ENCODE data around the gene IGFBP6.

Gene IGFBP6

DNA sequence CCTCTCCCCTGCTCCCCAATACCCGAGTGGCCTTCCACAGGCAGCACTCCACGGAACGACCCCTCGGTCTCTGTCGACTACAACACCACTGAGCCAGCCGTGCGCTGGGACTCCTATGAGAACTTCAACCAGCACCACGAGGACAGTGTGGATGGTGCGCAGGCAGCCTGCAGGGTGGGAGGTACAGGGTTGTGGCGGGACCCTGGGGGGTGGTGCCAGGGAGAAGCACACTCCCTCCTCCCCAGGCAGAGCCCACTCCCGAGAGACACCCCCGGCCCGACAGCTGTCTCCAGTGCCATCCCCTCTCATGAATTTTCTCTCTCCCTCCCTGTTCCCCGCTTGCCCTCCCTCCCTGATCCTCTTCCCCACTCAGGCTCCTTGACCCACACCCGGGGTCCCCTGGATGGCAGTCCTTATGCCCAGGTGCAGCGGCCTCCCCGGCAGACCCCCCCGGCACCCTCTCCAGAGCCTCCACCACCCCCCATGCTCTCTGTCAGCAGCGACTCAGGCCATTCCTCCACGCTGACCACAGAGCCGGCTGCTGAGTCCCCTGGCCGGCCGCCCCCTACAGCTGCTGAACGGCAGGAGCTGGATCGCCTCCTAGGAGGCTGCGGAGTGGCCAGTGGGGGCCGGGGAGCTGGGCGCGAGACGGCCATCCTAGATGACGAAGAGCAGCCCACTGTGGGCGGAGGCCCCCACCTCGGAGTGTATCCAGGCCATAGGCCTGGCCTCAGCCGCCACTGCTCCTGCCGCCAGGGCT, 38.6 kb upstream of the IGFBP6 start:
- no peak for DNase-seq

GRCh38 chr12:53059434-53060063, 37.9 kb upstream of the IGFBP6 start:
- DNase-seq = no peak

GRCh38 chr12:53060064-53060720, 37.3 kb upstream of the IGFBP6 start:
- no peak for DNase-seq

- no peak for DNase-seq
Measured at GRCh38 chr12:53060721-53061276, 36.7 kb upstream of the IGFBP6 start.

DNA sequence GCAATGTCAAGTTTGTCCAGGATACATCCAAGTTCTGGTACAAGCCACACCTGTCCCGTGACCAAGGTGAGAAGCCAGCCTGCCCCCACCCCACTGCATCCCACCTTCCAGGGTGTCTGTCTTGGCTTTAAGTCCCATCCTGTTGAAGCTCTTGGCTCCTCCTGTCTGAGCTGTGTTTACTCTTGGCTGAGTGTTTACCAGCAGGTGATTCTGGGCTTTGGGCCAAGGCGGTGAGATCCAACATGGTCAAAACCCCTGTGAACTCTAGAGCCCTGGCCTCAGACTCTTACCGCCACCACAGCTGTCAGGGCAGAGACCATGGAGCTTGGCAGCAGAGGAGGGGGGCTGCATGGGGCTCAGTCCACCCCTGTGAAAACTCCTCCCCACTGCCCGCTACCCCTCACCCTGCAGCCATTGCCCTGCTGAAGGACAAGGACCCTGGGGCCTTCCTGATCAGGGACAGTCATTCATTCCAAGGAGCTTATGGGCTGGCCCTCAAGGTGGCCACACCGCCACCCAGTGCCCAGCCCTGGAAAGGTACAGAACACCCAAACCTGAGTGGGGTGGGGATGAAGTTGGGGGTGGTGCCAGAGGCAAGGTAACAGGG, 36.0 kb upstream of the IGFBP6 start:
- DNase-seq = no peak

DNA sequence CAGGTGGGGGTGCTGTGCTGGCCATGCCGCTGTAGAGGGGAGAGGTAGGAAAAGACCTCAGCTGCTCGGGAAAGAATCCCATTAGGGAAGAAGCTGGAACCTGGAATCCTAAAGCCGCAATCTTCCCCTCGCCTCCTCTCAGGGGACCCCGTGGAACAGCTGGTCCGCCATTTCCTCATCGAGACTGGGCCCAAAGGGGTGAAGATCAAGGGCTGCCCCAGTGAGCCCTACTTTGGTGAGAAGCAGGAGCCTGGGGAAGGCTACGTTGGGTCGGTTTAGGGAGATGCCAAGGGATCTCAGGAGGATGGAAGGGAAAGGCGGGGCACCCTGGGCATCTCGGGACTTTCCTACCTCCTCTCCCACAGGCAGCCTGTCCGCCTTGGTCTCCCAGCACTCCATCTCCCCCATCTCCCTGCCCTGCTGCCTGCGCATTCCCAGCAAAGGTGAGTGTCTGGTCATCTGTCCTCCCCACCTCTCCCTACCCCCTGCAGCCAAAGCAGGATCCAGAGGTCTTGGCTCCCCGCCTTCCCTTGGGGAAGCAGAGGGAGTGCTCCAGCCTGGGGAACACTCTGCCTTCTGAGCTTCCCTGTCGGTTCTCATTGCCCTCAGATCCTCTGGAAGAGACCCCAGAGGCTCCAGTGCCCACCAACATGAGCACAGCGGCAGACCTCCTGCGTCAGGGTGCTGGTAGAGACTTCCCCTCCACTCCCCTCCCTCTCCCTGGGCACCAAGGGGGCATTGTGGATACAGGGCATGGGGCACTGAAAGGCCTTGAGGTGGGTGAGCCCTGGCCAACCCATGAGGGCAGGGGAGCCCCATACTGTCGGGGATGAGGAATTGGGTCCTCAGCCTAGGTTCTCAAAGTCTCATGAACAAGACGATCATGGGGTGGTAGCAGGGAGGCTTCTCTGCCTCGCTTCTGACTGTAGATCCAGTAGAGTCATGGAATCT, 35.2 kb upstream of the IGFBP6 start:
- DNase-seq = no peak

DNA sequence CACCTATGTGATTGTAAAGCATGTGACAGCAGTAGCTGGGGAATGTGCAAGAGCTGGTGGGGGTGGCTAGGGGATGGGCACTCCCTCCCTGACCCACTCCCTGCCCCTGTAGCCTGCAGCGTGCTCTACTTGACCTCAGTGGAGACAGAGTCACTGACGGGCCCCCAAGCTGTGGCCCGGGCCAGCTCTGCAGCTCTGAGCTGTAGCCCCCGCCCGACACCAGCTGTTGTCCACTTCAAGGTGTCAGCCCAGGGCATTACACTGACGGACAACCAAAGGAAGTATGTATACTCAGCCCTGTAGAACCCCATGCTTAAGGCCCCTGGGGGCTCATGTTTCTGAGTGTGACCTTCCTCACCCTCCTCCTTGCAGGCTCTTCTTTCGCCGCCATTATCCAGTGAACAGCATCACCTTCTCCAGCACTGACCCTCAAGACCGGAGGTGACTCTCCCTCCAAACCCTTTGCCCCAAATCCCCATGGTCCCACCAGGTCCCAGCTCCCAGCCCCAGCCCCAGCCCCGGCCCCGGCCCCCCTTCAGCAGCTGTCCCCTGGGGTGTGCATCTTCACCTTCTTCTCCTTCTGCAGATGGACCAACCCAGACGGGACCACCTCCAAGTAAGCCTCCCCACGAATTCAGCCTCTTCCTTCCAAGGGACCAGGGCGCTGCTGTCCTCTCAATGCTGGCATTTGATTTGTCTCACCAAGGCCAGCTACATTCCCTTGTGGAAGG, 34.3 kb upstream of the IGFBP6 start:
- DNase-seq = no peak

- no peak for DNase-seq
Measured at GRCh38 chr12:53063708-53064612, 33.5 kb upstream of the IGFBP6 start.

GRCh38 chr12:53064613-53065436, 32.6 kb upstream of the IGFBP6 start:
- no peak for DNase-seq

GRCh38 chr12:53065470-53065869, 32.0 kb upstream of the IGFBP6 start:
- no peak for DNase-seq

GRCh38 chr12:53065975-53066931, 31.2 kb upstream of the IGFBP6 start:
- peak in 51 of 58 donors; percentile 20 to 81 (median 50) for DNase-seq

- DNase-seq = no peak
Measured at GRCh38 chr12:53067074-53067992, 30.1 kb upstream of the IGFBP6 start.

DNA sequence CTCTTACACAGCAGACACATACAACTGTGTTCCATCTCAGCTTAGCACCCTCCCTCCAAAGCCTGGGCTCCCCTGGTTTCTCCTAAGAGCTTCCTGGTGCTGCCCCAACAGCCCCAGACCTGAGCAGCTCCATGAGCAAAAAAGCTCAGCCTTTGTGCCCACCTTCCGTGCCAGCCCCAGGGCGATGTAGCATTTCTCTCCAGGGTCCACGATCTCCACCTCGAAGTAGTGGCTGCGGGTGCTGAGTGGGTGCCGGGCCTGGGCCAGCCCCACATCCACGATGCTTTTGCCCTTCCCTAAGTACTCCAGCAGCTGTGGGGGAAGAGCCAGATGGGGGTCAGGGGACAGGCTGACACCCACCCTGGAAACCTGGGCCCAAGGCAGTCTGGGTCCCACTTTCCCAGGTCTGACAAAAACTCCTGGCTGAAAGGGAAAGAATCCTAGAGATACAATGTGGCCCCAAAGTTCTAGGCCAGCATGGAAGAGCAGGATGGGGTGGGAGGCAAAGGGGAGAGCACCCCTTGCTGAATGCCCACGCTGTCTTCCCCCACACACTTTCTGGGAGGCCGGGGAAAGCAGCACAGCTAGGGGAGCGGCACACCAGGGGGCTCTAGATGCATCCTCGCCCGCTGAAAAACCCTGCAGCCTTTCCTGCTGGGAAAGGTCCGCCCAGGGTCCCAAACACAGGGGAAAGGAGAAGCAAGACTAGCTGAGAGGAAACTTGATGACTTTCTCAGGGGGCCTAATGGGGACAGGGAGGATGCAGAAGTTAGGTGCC, 29.3 kb upstream of the IGFBP6 start:
- no peak for DNase-seq

- no peak for DNase-seq
Measured at GRCh38 chr12:53068811-53069585, 28.5 kb upstream of the IGFBP6 start.
